ENCODE data around the gene DDX23.
"Not testable (repeated sequence)": the region's sequence is repeated elsewhere in the genome, so short reads cannot be mapped to it uniquely, and the experiment has no call there.

Gene DDX23

DNA sequence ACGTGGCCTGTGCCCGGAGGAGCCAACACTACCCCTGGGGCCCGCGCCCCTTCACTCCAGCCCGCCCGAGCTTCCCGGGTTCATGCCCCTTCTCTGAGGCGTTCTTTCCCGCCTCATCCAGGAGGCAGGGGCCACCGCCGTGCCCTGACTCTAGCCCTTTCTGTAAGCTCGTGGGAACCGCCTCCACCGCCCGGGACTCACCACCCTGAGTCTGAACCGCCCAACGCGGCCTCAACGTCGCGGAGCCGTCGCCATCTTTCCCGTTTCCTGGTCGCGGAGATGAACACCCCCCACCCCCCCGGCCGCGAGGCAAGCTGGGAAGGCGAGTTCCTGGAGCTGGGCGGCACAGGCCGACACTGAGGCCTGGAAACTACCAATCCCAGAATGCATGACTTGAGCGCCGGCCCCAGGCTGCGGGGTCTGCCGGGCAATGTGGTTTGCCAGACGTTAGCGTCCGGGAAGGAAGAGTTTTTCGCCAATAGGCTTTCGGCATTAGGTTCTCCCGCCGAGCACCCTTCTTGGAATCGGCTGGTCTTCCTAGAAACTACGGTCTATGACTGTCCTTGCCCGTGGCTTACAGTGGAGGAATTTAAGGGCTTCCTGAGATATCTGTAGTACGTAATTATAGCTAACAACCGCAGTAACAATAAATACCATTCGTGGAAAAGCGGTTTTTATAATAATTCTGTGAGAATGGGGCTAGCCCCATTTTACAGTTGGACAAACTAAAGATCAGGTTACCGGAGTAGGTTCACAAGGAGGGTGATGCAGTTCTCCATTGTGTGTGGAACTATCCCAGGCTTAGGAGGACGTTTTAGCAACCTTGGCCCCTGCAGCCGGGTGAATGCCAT, at the start of gene DDX23:
Gene DDX23 (minus strand): TSS at position 281 of the 851 bp plus-strand sequence. CDS start 6,381 bp downstream, outside the sequence.
- DNase-seq, result peak; percentile 95

DNA sequence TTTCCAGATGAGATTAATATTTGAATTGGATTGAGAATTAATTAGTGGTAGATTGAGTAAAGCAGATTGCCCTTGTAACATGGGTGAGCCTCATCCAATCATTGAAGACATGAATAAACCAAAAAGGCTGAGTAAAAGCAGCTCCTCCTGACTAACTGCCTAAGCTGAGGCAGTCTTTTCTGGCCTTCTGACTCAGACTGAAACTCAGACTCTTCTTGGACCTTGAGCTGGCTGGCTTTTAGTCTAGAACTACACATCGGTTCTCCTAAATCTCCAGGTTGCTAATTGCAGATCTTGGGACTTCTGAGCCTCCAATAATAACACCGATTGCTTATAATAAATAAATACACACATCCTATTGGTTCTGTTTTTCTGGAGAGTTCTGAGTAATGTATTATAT, 49.3 kb upstream of the DDX23 start:
- DNase-seq, result no peak

DNA sequence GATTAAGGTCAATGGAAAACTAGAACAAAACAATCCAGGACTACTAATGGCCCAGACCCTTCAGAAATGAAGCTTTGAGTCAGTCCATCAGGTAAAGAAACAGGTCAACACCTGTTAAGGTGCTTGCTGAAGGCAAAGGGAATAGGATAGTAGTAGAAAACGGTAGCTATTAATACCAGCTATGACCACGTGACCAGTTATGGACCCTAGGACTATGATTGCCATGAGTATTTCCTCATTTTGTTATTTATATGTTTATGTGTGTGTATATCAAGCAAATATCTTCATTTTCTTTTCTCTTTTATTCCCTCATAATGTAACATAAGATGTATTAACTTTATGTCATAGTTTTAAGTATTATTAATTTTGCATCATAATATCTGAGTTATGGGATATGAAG, 47.7 kb upstream of the DDX23 start:
- DNase-seq, result no peak

GRCh38 chr12:48894271-48894670, 42.3 kb upstream of the DDX23 start:
- DNase-seq, result no peak

DNA sequence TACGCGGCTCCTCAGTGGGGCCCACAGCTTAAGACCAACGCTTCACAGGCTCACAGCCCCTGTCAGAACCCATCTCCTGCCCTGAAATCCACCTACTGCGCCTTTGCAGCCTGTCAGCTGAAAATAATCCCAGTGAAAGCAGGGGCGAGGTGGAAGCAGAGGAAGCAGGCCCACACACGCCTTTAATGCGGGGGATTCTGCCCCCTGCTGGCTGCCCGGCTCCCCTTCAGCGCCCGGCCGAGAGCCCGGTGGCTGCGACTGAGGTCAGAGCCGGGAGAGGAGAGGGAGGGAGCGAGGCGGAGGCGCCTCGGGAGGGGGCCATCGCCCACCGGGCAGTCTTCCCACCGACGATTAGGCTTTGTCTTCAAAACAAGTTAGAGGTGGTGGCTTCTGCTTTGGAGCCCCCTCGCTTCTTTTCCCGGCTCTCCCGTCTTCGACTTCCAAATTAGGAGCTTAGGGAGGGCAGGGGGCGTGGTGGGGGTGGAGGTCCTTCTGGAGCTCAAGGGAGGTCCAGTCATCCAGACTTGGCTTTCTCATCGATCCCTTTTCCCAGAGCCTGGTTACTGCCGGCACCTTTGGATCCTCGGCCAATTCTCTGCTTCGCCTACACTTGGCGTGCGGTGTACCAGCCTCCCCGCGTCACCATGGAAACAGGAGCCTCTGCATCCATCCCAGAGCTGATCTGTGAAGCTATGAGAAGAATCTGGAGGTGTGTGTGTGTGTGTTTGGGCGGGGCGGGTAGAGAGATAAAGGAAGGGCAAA, 38.9 kb upstream of the DDX23 start:
- peak; percentile 74 for DNase-seq

DNA sequence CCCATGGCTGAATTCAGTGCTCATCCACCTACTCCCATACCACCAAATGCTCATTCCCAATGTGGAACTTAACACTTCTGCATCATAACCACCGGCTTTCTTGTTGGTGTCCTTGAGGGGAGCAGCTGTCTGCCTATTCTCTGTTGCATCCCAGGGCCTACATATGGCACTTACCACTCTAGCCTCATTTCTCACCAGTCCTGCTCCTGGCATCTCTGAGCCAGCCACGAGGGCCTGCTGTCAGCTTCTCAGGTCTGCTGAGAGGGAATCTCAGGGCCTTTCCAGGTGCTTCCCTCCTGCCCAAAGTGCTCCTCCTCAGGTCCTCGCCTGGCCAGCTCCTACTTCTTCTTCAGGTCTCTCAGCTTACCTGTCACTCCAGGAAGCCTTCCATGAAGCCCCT, 37.7 kb upstream of the DDX23 start:
- DNase-seq, result no peak

- DNase-seq, result no peak
Observed at GRCh38 chr12:48883305-48884161, 31.6 kb upstream of the DDX23 start.

GRCh38 chr12:48882972-48883304, 31.0 kb upstream of the DDX23 start:
- no peak for DNase-seq

DNA sequence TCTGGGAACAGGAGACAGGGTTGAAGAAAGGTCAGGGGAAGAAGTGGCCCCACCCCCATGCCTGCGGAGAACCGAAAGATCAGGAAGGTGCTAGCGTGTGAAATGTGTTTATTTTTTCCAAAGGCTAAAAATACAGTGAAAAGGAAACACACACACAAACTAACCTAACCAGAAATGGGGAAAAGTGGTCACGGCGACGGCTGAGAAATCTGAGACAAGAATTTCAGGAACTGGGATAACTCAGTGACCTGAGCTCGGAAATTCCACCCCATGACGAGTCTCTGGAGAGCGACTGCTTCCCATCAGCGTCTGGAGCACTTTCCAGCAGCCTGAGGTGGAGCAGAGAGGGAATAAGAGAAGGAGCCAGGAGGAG, 30.3 kb upstream of the DDX23 start:
- DNase-seq, result no peak

DNA sequence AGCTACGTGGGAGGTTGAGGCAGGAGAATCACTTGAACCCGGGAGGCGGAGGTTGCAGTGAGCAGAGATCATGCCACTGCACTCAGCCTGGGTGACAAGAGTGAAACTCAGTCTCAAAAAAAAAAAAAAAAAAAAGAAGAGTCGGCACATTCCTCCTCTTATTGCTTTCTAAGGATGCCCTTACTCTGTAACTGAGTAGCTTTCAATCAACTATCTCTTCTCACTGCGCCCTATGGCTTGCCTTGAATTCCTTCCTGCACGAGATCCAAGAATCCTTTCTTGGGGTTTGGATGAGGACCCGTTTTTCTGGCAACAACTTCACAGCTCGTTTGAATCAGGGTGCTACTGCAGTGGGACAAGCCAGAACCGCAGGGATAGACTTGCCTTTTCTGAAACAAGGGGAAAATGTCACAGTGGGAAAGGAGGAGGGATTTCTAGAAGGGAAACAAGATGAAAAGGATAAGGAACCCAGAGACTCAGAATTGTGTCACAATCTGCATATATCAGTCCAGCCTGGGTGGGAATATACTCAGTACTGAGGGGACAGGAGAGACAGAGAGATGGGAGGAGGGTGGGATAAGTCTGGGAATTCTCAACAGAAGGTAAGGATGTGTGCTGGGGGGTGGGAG, 29.8 kb upstream of the DDX23 start:
- DNase-seq, result no peak

DNA sequence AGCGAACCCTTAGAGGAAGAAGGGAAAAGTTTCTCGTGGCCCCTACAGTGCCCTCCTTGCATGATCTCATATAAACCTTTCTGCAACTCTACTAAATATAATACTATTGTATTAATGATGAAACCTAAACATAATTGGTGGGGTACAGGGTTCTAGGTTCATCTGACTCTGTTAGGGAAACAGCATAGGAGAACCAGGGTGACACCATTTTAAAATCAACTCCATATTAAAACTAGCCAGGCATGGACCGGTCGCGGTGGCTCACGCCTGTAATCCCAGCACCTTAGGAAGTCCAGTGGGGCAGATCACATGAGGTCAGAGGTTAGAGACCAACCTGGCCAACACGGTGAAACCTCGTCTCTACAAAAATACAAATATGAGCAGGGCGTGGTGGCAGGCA, 28.7 kb upstream of the DDX23 start:
- DNase-seq, result no peak

GRCh38 chr12:48878548-48878947, 26.6 kb upstream of the DDX23 start:
- no peak for DNase-seq

- no peak for DNase-seq
Observed at GRCh38 chr12:48875944-48876515, 24.1 kb upstream of the DDX23 start.

- not testable (repeated sequence) for DNase-seq
Observed at GRCh38 chr12:48873534-48873933, 21.6 kb upstream of the DDX23 start.

- no peak for DNase-seq
Observed at GRCh38 chr12:48873096-48873495, 21.1 kb upstream of the DDX23 start.

DNA sequence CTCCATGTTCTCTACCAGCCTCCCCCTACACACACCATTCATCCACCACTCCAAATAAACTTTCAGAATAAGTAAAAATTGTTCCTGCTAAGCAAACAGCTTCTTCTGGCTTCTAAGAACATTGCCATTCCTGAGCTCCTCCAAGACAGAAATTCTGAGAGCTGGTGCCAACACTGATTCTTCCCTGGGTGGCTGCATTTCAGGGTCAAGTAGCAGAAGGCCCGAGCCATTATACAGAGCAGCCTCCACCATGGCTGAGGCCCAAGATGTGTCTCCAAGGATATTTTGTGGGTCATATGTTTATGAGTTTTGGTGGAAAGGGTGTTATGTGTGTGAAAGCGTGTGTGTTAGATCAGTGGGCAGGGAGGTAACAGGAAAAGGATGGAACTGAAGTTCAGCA, 17.2 kb upstream of the DDX23 start:
- DNase-seq, result no peak

GRCh38 chr12:48868451-48868850, 16.5 kb upstream of the DDX23 start:
- DNase-seq, result no peak

GRCh38 chr12:48866052-48866711, 14.2 kb upstream of the DDX23 start:
- no peak for DNase-seq

DNA sequence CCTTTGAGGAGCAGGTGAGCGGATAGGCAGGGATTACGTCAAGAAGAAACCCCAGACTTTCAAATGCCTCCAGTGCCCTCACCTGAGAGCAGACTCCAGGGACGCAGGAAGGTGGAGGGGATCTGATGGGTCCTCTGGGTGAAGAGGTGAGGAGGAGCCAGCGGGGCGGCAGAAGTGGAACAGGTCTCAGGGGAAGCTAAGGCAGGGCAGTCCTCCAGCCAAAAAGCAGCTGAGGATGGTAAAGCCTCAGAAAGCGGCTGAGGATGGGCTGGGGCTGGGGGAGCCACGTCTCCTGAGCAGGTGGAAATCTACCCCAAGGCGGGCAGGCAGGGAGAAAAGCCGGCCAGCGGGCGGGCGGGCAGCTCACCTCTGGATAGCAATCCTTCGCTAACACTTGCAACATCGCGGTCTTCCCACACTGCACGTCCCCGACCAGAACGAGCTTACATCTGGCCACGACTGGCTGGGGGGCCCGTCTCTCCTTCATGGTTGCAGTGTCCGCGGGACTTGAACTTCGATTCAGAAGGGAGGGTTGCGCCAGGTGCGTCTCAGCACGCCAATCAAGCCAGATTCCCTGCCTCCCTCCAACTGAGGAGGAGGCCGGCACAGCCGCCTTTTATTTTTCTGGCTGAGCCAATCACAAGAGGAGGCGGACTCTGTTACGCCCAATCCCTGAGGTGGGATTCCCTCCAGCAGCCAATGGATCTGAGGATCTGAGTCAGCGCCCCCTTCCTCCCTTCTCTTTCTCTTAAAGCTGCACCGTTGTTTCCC, 13.5 kb upstream of the DDX23 start, which contains the start of gene RND1:
Gene RND1 (minus strand): TSS at position 590 of the 771 bp plus-strand sequence. CDS start 103 bp downstream, at position 487.
- peak; percentile 92 for DNase-seq

DNA sequence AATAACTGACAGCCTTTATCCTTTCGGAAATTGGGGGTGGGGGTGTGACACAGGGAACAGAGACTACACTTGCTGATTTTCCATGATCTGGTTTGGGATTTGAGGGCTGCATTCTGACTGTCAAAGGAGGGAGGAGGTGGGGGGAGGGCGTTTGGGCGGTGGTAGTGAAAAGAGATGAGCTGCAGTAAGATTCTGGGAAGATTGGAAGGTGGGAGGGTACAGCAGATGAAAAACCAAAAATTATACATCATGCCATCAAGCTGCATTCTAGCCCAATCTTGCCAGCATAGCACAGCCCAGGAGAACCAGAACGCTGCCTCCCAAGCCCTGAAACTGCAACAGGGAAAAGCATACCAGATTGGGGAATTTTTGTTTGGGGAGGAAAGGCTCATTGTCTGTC, 11.3 kb upstream of the DDX23 start:
- no peak for DNase-seq

- no peak for DNase-seq
Observed at GRCh38 chr12:48862760-48863159, 10.8 kb upstream of the DDX23 start.
